A549 (cell line): ENCODE results near the gene CRELD1. TPM values are rescaled to one million over a fixed set of nuclear protein-coding genes. Genes with fewer than 3 reads are reported as not detected.

Experiments used
- ATAC-seq, 2 experiments: fragments of 200-7000 bp in 1 of 2; fragments of >200 bp in 1 of 2; cut with Nextera tagmentation in 1 of 2; cut with Tn5 transposase in 1 of 2; 3 replicates each; pipeline versions ENCODE4 v1.8.0 to v1.9.1; 2018 to 2020; ENCODE audit warnings: mild to moderate bottlenecking in 1 of 2, moderate library complexity in 1 of 2
- CTCF ChIA-PET: fragments of 300-600 bp; sonication (Branson Sonifier 250); formaldehyde crosslinking; extraction: SDS; loops from one replicate; lab custom pipeline; 2021; ENCODE audit warnings: antibody characterized with exemption, inconsistent platforms; lab: Yijun Ruan, JAX
- POLR2A ChIA-PET: fragments of 350-600 bp; formaldehyde crosslinking; extraction: SDS; loops from one replicate; lab custom pipeline; 2021; ENCODE audit warnings: antibody characterized with exemption, inconsistent platforms; lab: Yijun Ruan, JAX
- DNase-seq, 2 experiments: peaks; one replicate each; pipeline versions ENCODE4 v3.0.0 to v3.0.0-alpha.2; 2011 to 2016; ENCODE audit warnings: low read depth in 1 of 2, low spot score in 1 of 2
- FAIRE-seq: peaks from 2 replicates; lab custom pipeline; 2011; peaks lifted over from hg19 to GRCh38; lab: Jason Lieb, UNC
- H3K27ac ChIP-seq, 2 experiments: fragments of >200 bp; sonication (Bioruptor Twin); formaldehyde crosslinking; 3 replicates each; pipeline ENCODE4 v1.5.1; 2016 to 2017
- H3K4me1 ChIP-seq: fragments of >200 bp; sonication (Bioruptor Twin); formaldehyde crosslinking; 3 replicates; pipeline ENCODE4 v1.6.1; 2016
- H3K4me2 ChIP-seq: fragments of >200 bp; sonication (Bioruptor Twin); formaldehyde crosslinking; 3 replicates; pipeline ENCODE4 v1.6.1; 2016
- H3K4me3 ChIP-seq: fragments of >200 bp; sonication (Bioruptor Twin); formaldehyde crosslinking; 3 replicates; pipeline ENCODE4 v1.5.1; 2016
- H3K9me3 ChIP-seq: fragments of >200 bp; sonication (Bioruptor Twin); formaldehyde crosslinking; 3 replicates; pipeline ENCODE4 v1.6.1; 2016
- BCL3 ChIP-seq: fragments of >200 bp; sonication (Bioruptor Twin); formaldehyde crosslinking; IDR thresholded peaks from 3 replicates; pipeline ENCODE4 v1.6.1; 2016
- BHLHE40 ChIP-seq: IDR thresholded peaks from 2 replicates; pipeline ENCODE4 v1.6.1; 2012; ENCODE audit warnings: low read depth, low read length, inconsistent platforms
- EP300 ChIP-seq, 2 experiments: fragments of >200 bp; sonication (Bioruptor Twin); formaldehyde crosslinking; IDR thresholded peaks; 2 replicates in 1 of 2; 3 replicates in 1 of 2; pipeline ENCODE4 v1.6.1; 2016 to 2017
- ESRRA ChIP-seq: fragments of 150-350 bp; IDR thresholded peaks from 2 replicates; pipeline ENCODE4 v1.6.1; 2014; ENCODE audit warnings: mild to moderate bottlenecking, low read length, borderline replicate concordance
- FOXS1 ChIP-seq: fragments of 250-450 bp; sonication (Bioruptor Pico); IDR thresholded peaks from 2 replicates; pipeline ENCODE4 v1.5.0; 2020; ENCODE audit warnings: mild to moderate bottlenecking, moderate library complexity
- GATA3 ChIP-seq: IDR thresholded peaks from 2 replicates; pipeline ENCODE4 v1.6.1; 2012; ENCODE audit warnings: borderline replicate concordance
- HOXA7 ChIP-seq: fragments of 250-450 bp; sonication (Bioruptor Pico); IDR thresholded peaks from 2 replicates; pipeline ENCODE4 v1.5.0; 2020; ENCODE audit warnings: mild to moderate bottlenecking, moderate library complexity
- KDM5A ChIP-seq: fragments of 200-600 bp; sonication (generic); IDR thresholded peaks from 2 replicates; pipeline ENCODE4 v1.6.1; 2016; ENCODE audit warnings: antibody characterized with exemption, mild to moderate bottlenecking
- MAFK ChIP-seq: fragments of 450-650 bp; IDR thresholded peaks from 2 replicates; pipeline ENCODE4 v1.6.1; 2014; ENCODE audit not compliant: partially characterized antibody
- MYC ChIP-seq: IDR thresholded peaks from 2 replicates; pipeline ENCODE4 v1.6.1; 2012; ENCODE audit warnings: mild to moderate bottlenecking, inconsistent platforms, low read length, improper control_type of control experiment, borderline replicate concordance
- NFE2L2 ChIP-seq: fragments of 150-350 bp; conservative IDR thresholded peaks from 2 replicates; pipeline ENCODE4 v1.6.1; 2014; ENCODE audit warnings: low read length
- POLR2AphosphoS2 ChIP-seq: conservative IDR thresholded peaks from 2 replicates; pipeline ENCODE4 v1.6.1; 2012; ENCODE audit warnings: low read length, improper control_type of control experiment, inconsistent platforms
- RAD21 ChIP-seq, 2 experiments: fragments of >200 bp in 1 of 2; sonication (Bioruptor Twin) in 1 of 2; formaldehyde crosslinking in 1 of 2; IDR thresholded peaks in 1 of 2; conservative IDR thresholded peaks in 1 of 2; 2 replicates in 1 of 2; 3 replicates in 1 of 2; pipeline ENCODE4 v1.6.1; 2012 to 2018; ENCODE audit warnings: inconsistent platforms in 1 of 2
- RARB ChIP-seq: fragments of 250-450 bp; sonication (Bioruptor Pico); IDR thresholded peaks from 2 replicates; pipeline ENCODE4 v1.8.0; 2021; ENCODE audit warnings: mild to moderate bottlenecking, moderate library complexity
- REST ChIP-seq: fragments of 200-600 bp; sonication (generic); IDR thresholded peaks from 2 replicates; pipeline ENCODE4 v1.6.1; 2016; ENCODE audit warnings: antibody characterized with exemption, mild to moderate bottlenecking, moderate library complexity
- SREBF2 ChIP-seq: fragments of 450-650 bp; IDR thresholded peaks from 2 replicates; pipeline ENCODE4 v1.6.1; 2014; ENCODE audit warnings: mild to moderate bottlenecking, moderate library complexity
- TFCP2L1 ChIP-seq: fragments of 250-450 bp; sonication (Bioruptor Pico); IDR thresholded peaks from 2 replicates; pipeline ENCODE4 v1.5.0; 2021; ENCODE audit warnings: mild to moderate bottlenecking
- WGBS: methylation state at CpG from one replicate; pipeline ENCODE4 v1.1.6; 2017; ENCODE audit errors: missing lambda C conversion rate; 5-methylcytosine and 5-hydroxymethylcytosine counted together
- polyA plus RNA-seq, 4 experiments: library from polyadenylated mRNA; depleted of rRNA in 3 of 4; stranded (reverse); fragments of >200 nt; fragmentation: RNase III in 1 of 4; extraction: RNeasy Plus Mini Kit Qiagen cat#74134 plus additional on column Dnase treatment in 1 of 4; gene quantifications; 2 replicates in 3 of 4; 3 replicates in 1 of 4; pipeline ENCODE4 v1.2.3, GENCODE V29; 2011 to 2017
- TF ChIP-seq, protein P1 (sequence below): fragments of 250-450 bp; sonication (Bioruptor Pico); IDR thresholded peaks from 2 replicates; pipeline ENCODE4 v1.5.0; 2021; ENCODE audit warnings: mild to moderate bottlenecking, moderate library complexity, borderline replicate concordance
- TF ChIP-seq, protein P2 (sequence below): IDR thresholded peaks from 2 replicates; pipeline ENCODE4 v1.6.1; 2012
- TF ChIP-seq, protein P3 (sequence below): IDR thresholded peaks from 2 replicates; pipeline ENCODE4 v1.6.1; 2012; ENCODE audit warnings: low read depth, borderline replicate concordance
- TF ChIP-seq, protein P4 (sequence below): fragments of >200 bp; sonication (Bioruptor Twin); formaldehyde crosslinking; IDR thresholded peaks from 3 replicates; pipeline ENCODE4 v1.5.1; 2016
- TF ChIP-seq, protein P5 (sequence below): fragments of 250-450 bp; sonication (Bioruptor Pico); IDR thresholded peaks from 2 replicates; pipeline ENCODE4 v1.5.0; 2020; ENCODE audit warnings: low read depth, mild to moderate bottlenecking, moderate library complexity

Gene CRELD1
- polyA plus RNA-seq, 2 of the 4 experiments (the other 2 are of a cell fraction) = 11.1 to 13.9 TPM

- TF ChIP-seq KDM5A = peak; percentile 61; the same call in 1 of the 2 replicates
These were observed 12.7 kb downstream of the CRELD1 start (continued) for GRCh38 chr3:9946112-9947024.

- DNase-seq (peak; percentile 87 to 89), FAIRE-seq (no peak), ATAC-seq (peak; percentile 85 to 90)
- peak overlapping the region; percentile 92 for H3K4me2 ChIP-seq
- WGBS = 6% methylated on average over 34 of the region's 86 CpGs
- H3K4me1 ChIP-seq = peaks cover 15% of the 10 kb centered on the region; the same call in 2 of the 3 replicates
- H3K9me3 ChIP-seq = no peaks in the 10 kb centered on the region
- ChIA-PET POLR2A (interaction anchor here (0.6 to 2.5 kb wide), 24 partner anchors 7 to 343 kb away, joined by 3 to 53 read pairs (median 4); partner anchors contain the start of genes ARPC4, BRPF1, CRELD1 and EMC3), CTCF (interaction anchor here (0.7 to 5.2 kb wide), 97 partner anchors 8 to 365 kb away, joined by 3 to 146 read pairs (median 6); partner anchors contain the start of genes ARPC4, CAMK1, CIDEC and CRELD1)
- H3K27ac ChIP-seq = peak overlapping the region; percentile 95 to 98
- H3K4me3 ChIP-seq = peak overlapping the region; percentile 80
- TF ChIP-seq GATA3 (peak; percentile 24; the same call in 1 of the 2 replicates), BHLHE40 (no peak), FOXS1 (CRISPR knock-in tag) (no peak), HOXA7 (no peak), RARB (CRISPR knock-in tag) (no peak), NFE2L2 (no peak), ESRRA (no peak), POLR2AphosphoS2 (no peak), KDM5A (no peak), MYC (peak; percentile 80; the same call in 1 of the 2 replicates), REST (no peak), TFCP2L1 (CRISPR knock-in tag) (peak; percentile 78; the same call in 1 of the 2 replicates), EP300 (IDR thresholded peaks at IDR 0.05) (no peak), BCL3 (no peak), SREBF2 (no peak), RAD21 (conservative IDR thresholded peaks at IDR 0.05 in 1 of 2, IDR thresholded peaks at IDR 0.05 in 1 of 2) (peak; percentile 47 to 68; a peak in 4 of 5 replicates), MAFK (no peak)
- TF ChIP-seq, protein P1, sequence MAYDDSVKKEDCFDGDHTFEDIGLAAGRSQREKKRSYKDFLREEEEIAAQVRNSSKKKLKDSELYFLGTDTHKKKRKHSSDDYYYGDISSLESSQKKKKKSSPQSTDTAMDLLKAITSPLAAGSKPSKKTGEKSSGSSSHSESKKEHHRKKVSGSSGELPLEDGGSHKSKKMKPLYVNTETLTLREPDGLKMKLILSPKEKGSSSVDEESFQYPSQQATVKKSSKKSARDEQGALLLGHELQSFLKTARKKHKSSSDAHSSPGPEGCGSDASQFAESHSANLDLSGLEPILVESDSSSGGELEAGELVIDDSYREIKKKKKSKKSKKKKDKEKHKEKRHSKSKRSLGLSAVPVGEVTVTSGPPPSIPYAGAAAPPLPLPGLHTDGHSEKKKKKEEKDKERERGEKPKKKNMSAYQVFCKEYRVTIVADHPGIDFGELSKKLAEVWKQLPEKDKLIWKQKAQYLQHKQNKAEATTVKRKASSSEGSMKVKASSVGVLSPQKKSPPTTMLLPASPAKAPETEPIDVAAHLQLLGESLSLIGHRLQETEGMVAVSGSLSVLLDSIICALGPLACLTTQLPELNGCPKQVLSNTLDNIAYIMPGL (CRISPR knock-in tag) = 0 out of 2 replicates have a peak, but pooled peaks have one; percentile 25
- TF ChIP-seq, protein P2, sequence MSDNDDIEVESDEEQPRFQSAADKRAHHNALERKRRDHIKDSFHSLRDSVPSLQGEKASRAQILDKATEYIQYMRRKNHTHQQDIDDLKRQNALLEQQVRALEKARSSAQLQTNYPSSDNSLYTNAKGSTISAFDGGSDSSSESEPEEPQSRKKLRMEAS = peak; percentile 96
- TF ChIP-seq, protein P3, sequence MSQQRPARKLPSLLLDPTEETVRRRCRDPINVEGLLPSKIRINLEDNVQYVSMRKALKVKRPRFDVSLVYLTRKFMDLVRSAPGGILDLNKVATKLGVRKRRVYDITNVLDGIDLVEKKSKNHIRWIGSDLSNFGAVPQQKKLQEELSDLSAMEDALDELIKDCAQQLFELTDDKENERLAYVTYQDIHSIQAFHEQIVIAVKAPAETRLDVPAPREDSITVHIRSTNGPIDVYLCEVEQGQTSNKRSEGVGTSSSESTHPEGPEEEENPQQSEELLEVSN = peak; percentile 64
- TF ChIP-seq, protein P4, sequence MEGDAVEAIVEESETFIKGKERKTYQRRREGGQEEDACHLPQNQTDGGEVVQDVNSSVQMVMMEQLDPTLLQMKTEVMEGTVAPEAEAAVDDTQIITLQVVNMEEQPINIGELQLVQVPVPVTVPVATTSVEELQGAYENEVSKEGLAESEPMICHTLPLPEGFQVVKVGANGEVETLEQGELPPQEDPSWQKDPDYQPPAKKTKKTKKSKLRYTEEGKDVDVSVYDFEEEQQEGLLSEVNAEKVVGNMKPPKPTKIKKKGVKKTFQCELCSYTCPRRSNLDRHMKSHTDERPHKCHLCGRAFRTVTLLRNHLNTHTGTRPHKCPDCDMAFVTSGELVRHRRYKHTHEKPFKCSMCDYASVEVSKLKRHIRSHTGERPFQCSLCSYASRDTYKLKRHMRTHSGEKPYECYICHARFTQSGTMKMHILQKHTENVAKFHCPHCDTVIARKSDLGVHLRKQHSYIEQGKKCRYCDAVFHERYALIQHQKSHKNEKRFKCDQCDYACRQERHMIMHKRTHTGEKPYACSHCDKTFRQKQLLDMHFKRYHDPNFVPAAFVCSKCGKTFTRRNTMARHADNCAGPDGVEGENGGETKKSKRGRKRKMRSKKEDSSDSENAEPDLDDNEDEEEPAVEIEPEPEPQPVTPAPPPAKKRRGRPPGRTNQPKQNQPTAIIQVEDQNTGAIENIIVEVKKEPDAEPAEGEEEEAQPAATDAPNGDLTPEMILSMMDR = peak; percentile 60
- TF ChIP-seq, protein P5, sequence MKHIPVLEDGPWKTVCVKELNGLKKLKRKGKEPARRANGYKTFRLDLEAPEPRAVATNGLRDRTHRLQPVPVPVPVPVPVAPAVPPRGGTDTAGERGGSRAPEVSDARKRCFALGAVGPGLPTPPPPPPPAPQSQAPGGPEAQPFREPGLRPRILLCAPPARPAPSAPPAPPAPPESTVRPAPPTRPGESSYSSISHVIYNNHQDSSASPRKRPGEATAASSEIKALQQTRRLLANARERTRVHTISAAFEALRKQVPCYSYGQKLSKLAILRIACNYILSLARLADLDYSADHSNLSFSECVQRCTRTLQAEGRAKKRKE (CRISPR knock-in tag) = no peak
These were observed 13.7 kb downstream of the CRELD1 start for GRCh38 chr3:9947025-9947995.
